GM18519 (cell line): ENCODE data around the gene NHSL2.

Experiments
- ATAC-seq: cut with Tn5 transposase; IDR thresholded peaks from one replicate; pipeline ENCODE4 v1.9.1; 2021; ENCODE audit warnings: mild to moderate bottlenecking, moderate library complexity; ENCODE audit not compliant: unreplicated experiment, low FRiP score

NHSL2 gene

GRCh38 chrX:71989768-71990426 is 79.3 kb downstream of the NHSL2 start:
- ATAC-seq, result no peak

GRCh38 chrX:71990518-71990917 is 79.9 kb downstream of the NHSL2 start:
- no peak for ATAC-seq

- no peak for ATAC-seq
These were observed 80.5 kb downstream of the NHSL2 start for GRCh38 chrX:71991164-71991563.

- no peak for ATAC-seq
These were observed 82.1 kb downstream of the NHSL2 start for GRCh38 chrX:71992711-71993110.

GRCh38 chrX:71993371-71993770 is 82.7 kb downstream of the NHSL2 start:
- ATAC-seq, result no peak

- no peak for ATAC-seq
These were observed 84.0 kb downstream of the NHSL2 start for GRCh38 chrX:71994601-71995000.

GRCh38 chrX:71995122-71995521 is 84.5 kb downstream of the NHSL2 start:
- ATAC-seq, result no peak

GRCh38 chrX:71996136-71996535 is 85.5 kb downstream of the NHSL2 start:
- ATAC-seq, result no peak

- no peak for ATAC-seq
These were observed 86.2 kb downstream of the NHSL2 start for GRCh38 chrX:71996826-71997225.

GRCh38 chrX:71997320-71997719 is 86.7 kb downstream of the NHSL2 start:
- no peak for ATAC-seq

- ATAC-seq, result no peak
These were observed 88.3 kb downstream of the NHSL2 start for GRCh38 chrX:71998836-71999509.

- no peak for ATAC-seq
These were observed 88.9 kb downstream of the NHSL2 start for GRCh38 chrX:71999535-71999934.

- ATAC-seq, result no peak
These were observed 90.8 kb downstream of the NHSL2 start for GRCh38 chrX:72001471-72001870.

GRCh38 chrX:72001906-72002305 is 91.3 kb downstream of the NHSL2 start:
- ATAC-seq, result no peak

GRCh38 chrX:72002875-72003274 is 92.2 kb downstream of the NHSL2 start:
- ATAC-seq, result no peak

GRCh38 chrX:72003811-72004750 is 93.4 kb downstream of the NHSL2 start:
- ATAC-seq, result no peak

- ATAC-seq, result no peak
These were observed 94.4 kb downstream of the NHSL2 start for GRCh38 chrX:72005046-72005445.

- no peak for ATAC-seq
These were observed 95.8 kb downstream of the NHSL2 start for GRCh38 chrX:72006461-72006860.

GRCh38 chrX:72009731-72010130 is 99.1 kb downstream of the NHSL2 start:
- ATAC-seq, result no peak

- no peak for ATAC-seq
These were observed 101.1 kb downstream of the NHSL2 start for GRCh38 chrX:72011734-72012133.

GRCh38 chrX:72015383-72015782 is 104.7 kb downstream of the NHSL2 start:
- no peak for ATAC-seq
